Panc1 (cell line): ENCODE results near the gene KLK7. TPM values are rescaled to one million over a fixed set of nuclear protein-coding genes. Genes with fewer than 3 reads are reported as not detected.

Experiments
- ATAC-seq: fragments of 200-7000 bp; cut with Tn5 transposase; 2 replicates; pipeline ENCODE4 v1.9.1; 2020; ENCODE audit warnings: mild to moderate bottlenecking, moderate library complexity
- BruUV-seq: library from RNA; stranded (reverse); fragments of 400-500 nt; replicated peaks from 2 replicates; lab custom pipeline; 2021; lab: Mats Ljungman, UMichigan
- CTCF ChIA-PET: fragments of 300-600 bp; sonication (Branson Sonifier 250); formaldehyde crosslinking; loops from one replicate; lab custom pipeline; 2022; ENCODE audit warnings: antibody characterized with exemption; lab: Charles Lee
- POLR2A ChIA-PET: fragments of 300-600 bp; sonication (Branson Sonifier 250); formaldehyde crosslinking; loops from one replicate; lab custom pipeline; 2022; ENCODE audit warnings: antibody characterized with exemption; lab: Charles Lee
- DNase-seq: peaks from one replicate; pipeline ENCODE4 v3.0.0-alpha.2; 2010; ENCODE audit warnings: low read depth, low spot score
- H3K27ac ChIP-seq: 2 replicates; pipeline ENCODE4 v1.5.1; 2011; ENCODE audit warnings: mild to moderate bottlenecking, low read length, inconsistent platforms
- H3K27me3 ChIP-seq: fragments of 200-500 bp; sonication (Bioruptor generic); 2 replicates; pipeline ENCODE4 v1.6.0; 2014; ENCODE audit warnings: low read length, inconsistent platforms; ENCODE audit not compliant: control insufficient read depth, insufficient read depth
- H3K36me3 ChIP-seq: fragments of 200-500 bp; sonication (Bioruptor generic); 2 replicates; pipeline ENCODE4 v1.5.1; 2014; ENCODE audit warnings: inconsistent platforms, mild to moderate bottlenecking, low read length, moderate library complexity; ENCODE audit not compliant: control insufficient read depth, insufficient read depth
- H3K4me1 ChIP-seq: 2 replicates; pipeline ENCODE4 v1.5.1; 2011; ENCODE audit warnings: inconsistent platforms, mild to moderate bottlenecking, low read length, moderate library complexity; ENCODE audit not compliant: control insufficient read depth, insufficient read depth
- H3K4me3 ChIP-seq, 2 experiments: 2 replicates each; pipeline ENCODE4 v1.5.1; 2011 to 2012; ENCODE audit warnings: low read depth in 2 of 2, low read length in 2 of 2, mild to moderate bottlenecking in 2 of 2, inconsistent platforms in 1 of 2, moderate library complexity in 1 of 2
- H3K9me3 ChIP-seq: fragments of 200-500 bp; sonication (Bioruptor generic); 2 replicates; pipeline ENCODE4 v1.5.1; 2014; ENCODE audit warnings: low read depth, mild to moderate bottlenecking, inconsistent platforms, low read length, moderate library complexity; ENCODE audit not compliant: control insufficient read depth, insufficient read depth
- CTCF ChIP-seq: fragments of 450-650 bp; IDR thresholded peaks from 2 replicates; pipeline ENCODE4 v1.5.1; 2017; ENCODE audit warnings: mild to moderate bottlenecking
- POLR2AphosphoS5 ChIP-seq: IDR thresholded peaks from 2 replicates; pipeline ENCODE4 v1.6.1; 2012; ENCODE audit warnings: mild to moderate bottlenecking, low read depth, low read length, moderate library complexity
- REST ChIP-seq, 2 experiments: IDR thresholded peaks; 2 replicates each; pipeline ENCODE4 v1.6.1; 2011 to 2012; ENCODE audit warnings: low read depth in 2 of 2, control low read depth in 1 of 2, low read length in 1 of 2, mild to moderate bottlenecking in 1 of 2, moderate library complexity in 1 of 2; ENCODE audit not compliant: insufficient read depth in 1 of 2
- SIN3A ChIP-seq: IDR thresholded peaks from 2 replicates; pipeline ENCODE4 v1.6.1; 2012; ENCODE audit warnings: low read depth, mild to moderate bottlenecking, low read length, moderate library complexity, borderline replicate concordance; ENCODE audit not compliant: insufficient read depth
- TCF7L2 ChIP-seq: IDR thresholded peaks from 2 replicates; pipeline ENCODE4 v1.6.1; 2011; ENCODE audit warnings: mild to moderate bottlenecking, low read depth, low read length, inconsistent platforms
- in situ Hi-C: cut with HindIII; loops from 2 replicates; pipeline ENCODE4 v1.10.0; 2016; ENCODE audit warnings: low sequenced_read_pairs, low pct_unique_long_range_greater_than_20kb
- intact Hi-C: fragments of 100-400 bp; cut with micrococcal nuclease; formaldehyde crosslinking; loops from one replicate; pipeline ENCODE4 v1.10.0; 2022; ENCODE audit not compliant: unreplicated experiment
- total RNA-seq: library from RNA; stranded (reverse); gene quantifications from one replicate; pipeline ENCODE4 v1.2.1, GENCODE V29; 2021; ENCODE audit not compliant: unreplicated experiment

Gene KLK7
- total RNA-seq, 1 experiment from 2014 or later: not detected

GRCh38 chr19:50949861-50950260, 33.9 kb downstream of the KLK7 start:
- TF ChIP-seq SIN3A (no peak), POLR2AphosphoS5 (no peak), REST (IDR thresholded peaks at IDR 0.05; ENCODE audit: insufficient read depth in 1 of 2, low read depth in 2 of 2, low read length in 1 of 2) (no peak), TCF7L2 (no peak), CTCF (no peak)
- ATAC-seq: no peak
- POLR2A ChIA-PET: no interaction called here
- Histone ChIP-seq H3K4me3 (no peak overlapping the region), H3K9me3 (no peaks in the 10 kb centered on the region), H3K27me3 (no peaks in the 10 kb centered on the region; the same call in 1 of the 2 replicates), H3K4me1 (no peaks in the 10 kb centered on the region), H3K27ac (no peak overlapping the region), H3K36me3 (no peaks in the 10 kb centered on the region)
- intact Hi-C loops: no loop called here
- no peak for DNase-seq
- in situ Hi-C loops: no loop called here
- CTCF ChIA-PET: no interaction called here
- BruUV-seq: no TSS peak

- in situ Hi-C loops: no loop called here
- H3K27ac ChIP-seq: no peak overlapping the region
- no peaks in the 10 kb centered on the region for H3K9me3 ChIP-seq
- no TSS peak for BruUV-seq
- no peak for TF ChIP-seq REST (IDR thresholded peaks at IDR 0.05; ENCODE audit: insufficient read depth in 1 of 2, low read depth in 2 of 2, low read length in 1 of 2)
- no peak for TF ChIP-seq POLR2AphosphoS5
- TF ChIP-seq CTCF: no peak
- no peak for TF ChIP-seq TCF7L2
- no peak for TF ChIP-seq SIN3A
- no peak for DNase-seq
- ChIA-PET CTCF (interaction anchor here (0.7 kb wide), 1 partner anchor 70 kb away, joined by 3 read pairs; no protein-coding TSS in a partner anchor), POLR2A (no interaction called here)
- no peaks in the 10 kb centered on the region for H3K4me1 ChIP-seq
- no peak for ATAC-seq
- intact Hi-C loops: no loop called here
- no peak overlapping the region for H3K4me3 ChIP-seq
- no peaks in the 10 kb centered on the region for H3K27me3 ChIP-seq
- H3K36me3 ChIP-seq: no peaks in the 10 kb centered on the region
Observed at GRCh38 chr19:50947123-50947522, 36.6 kb downstream of the KLK7 start.
